NCI-H345 treated with DMSO at 0.1 percent for 48 hours (cell line): Measurements from ENCODE around the gene PARP8.
"Not testable (repeated sequence)": the region's sequence is repeated elsewhere in the genome, so short reads cannot be mapped to it uniquely, and the experiment has no call there.

Experiments used
- DNase-seq: peaks from one replicate; lab custom pipeline; 2025; ENCODE audit not compliant: unreplicated experiment; lab: John Stamatoyannopoulos, UW

Gene PARP8

GRCh38 chr5:50666261-50667022 lies at the start of gene PARP8:
PARP8 (plus strand) TSS chr5:50666637; CDS start chr5:50667096, 459 bp downstream.
- no peak for DNase-seq

- no peak for DNase-seq
Observed at GRCh38 chr5:50623666-50624065, 42.8 kb upstream of the PARP8 start.

GRCh38 chr5:50634866-50635265 lies 31.6 kb upstream of the PARP8 start:
- DNase-seq = not testable (repeated sequence)

GRCh38 chr5:50637576-50637975 lies 28.9 kb upstream of the PARP8 start:
- not testable (repeated sequence) for DNase-seq

- DNase-seq = no peak
Observed at GRCh38 chr5:50646591-50646990, 19.8 kb upstream of the PARP8 start.

GRCh38 chr5:50647726-50648125 lies 18.7 kb upstream of the PARP8 start:
- no peak for DNase-seq

- DNase-seq = no peak
Observed at GRCh38 chr5:50653946-50654345, 12.5 kb upstream of the PARP8 start.

- DNase-seq = no peak
Observed at GRCh38 chr5:50655067-50655809, 11.2 kb upstream of the PARP8 start.

GRCh38 chr5:50655810-50656205 lies 10.6 kb upstream of the PARP8 start:
- no peak for DNase-seq

GRCh38 chr5:50657044-50657443 lies 9.4 kb upstream of the PARP8 start:
- no peak for DNase-seq

GRCh38 chr5:50658246-50658645 lies 8.2 kb upstream of the PARP8 start:
- no peak for DNase-seq

- DNase-seq = no peak
Observed at GRCh38 chr5:50663636-50664035, 2.8 kb upstream of the PARP8 start.

GRCh38 chr5:50665091-50665490 lies 1.3 kb upstream of the PARP8 start:
- no peak for DNase-seq

GRCh38 chr5:50665761-50666202 lies 655 bp upstream of the PARP8 start:
- DNase-seq = not testable (repeated sequence)

GRCh38 chr5:50667023-50667652 lies 701 bp downstream of the PARP8 start:
- peak; percentile 42 for DNase-seq

- DNase-seq = peak; percentile 47
Observed at GRCh38 chr5:50667653-50668595, 1.5 kb downstream of the PARP8 start.

GRCh38 chr5:50668636-50669035 lies 2.2 kb downstream of the PARP8 start:
- DNase-seq = not testable (repeated sequence)

GRCh38 chr5:50672663-50673062 lies 6.2 kb downstream of the PARP8 start:
- no peak for DNase-seq

GRCh38 chr5:50673444-50673843 lies 7.0 kb downstream of the PARP8 start:
- not testable (repeated sequence) for DNase-seq

GRCh38 chr5:50675385-50675784 lies 8.9 kb downstream of the PARP8 start:
- DNase-seq = no peak

GRCh38 chr5:50679554-50679953 lies 13.1 kb downstream of the PARP8 start:
- DNase-seq = not testable (repeated sequence)
